Measurements from ENCODE around the gene ZBTB46. TPM values are rescaled to one million over a fixed set of nuclear protein-coding genes. Genes with fewer than 3 reads are reported as not detected.

Gene ZBTB46
- polyA plus RNA-seq, 3 donors = 0.07 to 2.3 (median 0.37) TPM

GRCh38 chr20:63742381-63743024 lies 88.6 kb downstream of the ZBTB46 start:
- Histone ChIP-seq H3K79me2 (ENCODE audit: insufficient read depth, low read length) (peaks cover 7% of the 10 kb centered on the region), H3K27ac (ENCODE audit: low read depth in 1 of 2, low read length in 2 of 2) (no peak overlapping the region), H3K27me3 (ENCODE audit: control insufficient read depth in 2 of 2, insufficient read depth in 2 of 2, low read length in 2 of 2) (peaks cover 2 to 9% of the 10 kb centered on the region in 2 donors), H3K9me3 (replicated peaks in 1 of 2; ENCODE audit: control insufficient read depth in 1 of 2, insufficient read depth in 1 of 2, low read length in 2 of 2) (no peaks in the 10 kb centered on the region), H3K4me2 (replicated peaks; ENCODE audit: extremely low read depth, low read length, poor library complexity, severe bottlenecking) (no peak overlapping the region), H4K20me1 (ENCODE audit: insufficient read depth, low read length) (peaks cover 19% of the 10 kb centered on the region), H3K4me3 (replicated peaks in 1 of 3; ENCODE audit: low read depth in 2 of 3, low read length in 3 of 3) (no peak overlapping the region), H3K9ac (ENCODE audit: insufficient read depth, low read length, poor library complexity, severe bottlenecking) (no peak overlapping the region), H3K4me1 (ENCODE audit: control insufficient read depth in 1 of 2, insufficient read depth in 2 of 2, low read length in 2 of 2) (peaks cover 26 to 34% of the 10 kb centered on the region in 2 donors), H2AFZ (ENCODE audit: insufficient read depth, low read depth, low read length, poor library complexity, severe bottlenecking) (no peak overlapping the region), H3K36me3 (replicated peaks in 1 of 2; ENCODE audit: control insufficient read depth in 1 of 2, insufficient read depth in 2 of 2, low read length in 2 of 2) (peaks cover 0 to 9% of the 10 kb centered on the region in 2 donors)
- WGBS (ENCODE audit: insufficient coverage) = 97% methylated on average over 27 of the region's 37 CpGs
- H3K4me3 Mint-ChIP-seq = no peak overlapping the region
- DNase-seq = no peak
- H3K27me3 Mint-ChIP-seq (ENCODE audit: low read depth in 3 of 3) = peaks cover under 1 to 14% (median 8%) of the 10 kb centered on the region in 3 donors
- intact Hi-C loops (cut with micrococcal nuclease) = loop anchor here in 1 of 2 donors (5.0 kb wide), 2 partner anchors 85 to 120 kb away; partner anchors contain the start of genes ABHD16B and RTEL1
- no peaks in the 10 kb centered on the region for H3K9me3 Mint-ChIP-seq
- H3K36me3 Mint-ChIP-seq = peaks cover 2 to 8% of the 10 kb centered on the region in 2 donors
- no peak for TF ChIP-seq CTCF (IDR thresholded peaks at IDR 0.05)
- peaks cover 7% of the 10 kb centered on the region for H3K4me1 Mint-ChIP-seq
- no peak overlapping the region for H3K27ac Mint-ChIP-seq

- no peak for TF ChIP-seq CTCF (IDR thresholded peaks at IDR 0.05)
- Histone ChIP-seq H3K9ac (ENCODE audit: insufficient read depth, low read length, poor library complexity, severe bottlenecking) (no peak overlapping the region), H4K20me1 (ENCODE audit: insufficient read depth, low read length) (peaks cover 26% of the 10 kb centered on the region), H3K36me3 (replicated peaks in 1 of 2; ENCODE audit: control insufficient read depth in 1 of 2, insufficient read depth in 2 of 2, low read length in 2 of 2) (peaks cover 0 to 9% of the 10 kb centered on the region in 2 donors), H3K4me2 (replicated peaks; ENCODE audit: extremely low read depth, low read length, poor library complexity, severe bottlenecking) (no peak overlapping the region), H3K79me2 (ENCODE audit: insufficient read depth, low read length) (peaks cover 7% of the 10 kb centered on the region), H3K27me3 (ENCODE audit: control insufficient read depth in 2 of 2, insufficient read depth in 2 of 2, low read length in 2 of 2) (peaks cover 7 to 16% of the 10 kb centered on the region in 2 donors), H3K9me3 (replicated peaks in 1 of 2; ENCODE audit: control insufficient read depth in 1 of 2, insufficient read depth in 1 of 2, low read length in 2 of 2) (no peaks in the 10 kb centered on the region), H3K4me1 (ENCODE audit: control insufficient read depth in 1 of 2, insufficient read depth in 2 of 2, low read length in 2 of 2) (peaks cover 33 to 41% of the 10 kb centered on the region in 2 donors), H3K4me3 (replicated peaks in 1 of 3; ENCODE audit: low read depth in 2 of 3, low read length in 3 of 3) (peak overlapping the region in 1 of 3 experiments; percentile 83), H2AFZ (ENCODE audit: insufficient read depth, low read depth, low read length, poor library complexity, severe bottlenecking) (no peak overlapping the region), H3K27ac (ENCODE audit: low read depth in 1 of 2, low read length in 2 of 2) (no peak overlapping the region)
- Mint-ChIP-seq H3K27ac (no peak overlapping the region), H3K36me3 (peaks cover 2 to 8% of the 10 kb centered on the region in 2 donors), H3K27me3 (ENCODE audit: low read depth in 3 of 3) (peaks cover 7 to 21% (median 14%) of the 10 kb centered on the region in 3 donors), H3K4me3 (no peak overlapping the region), H3K9me3 (peaks cover 0 to 3% (median 0%) of the 10 kb centered on the region in 7 donors), H3K4me1 (peaks cover 11% of the 10 kb centered on the region)
- WGBS (ENCODE audit: insufficient coverage) = 94% methylated on average over 27 of the region's 30 CpGs
- intact Hi-C loops (cut with micrococcal nuclease) = loop anchor here in 1 of 2 donors (2.0 to 5.0 kb wide), 3 partner anchors 33 to 120 kb away; partner anchors contain the start of genes ABHD16B, RTEL1 and ZGPAT
- DNase-seq = no peak
Measured at GRCh38 chr20:63741676-63742380, 89.2 kb downstream of the ZBTB46 start.
